EH (cell line): Measurements from ENCODE around the gene MBNL2.
A peak's percentile ranks its signal among the peaks of the same experiment; 100 is the strongest.
"Not testable (repeated sequence)": the region's sequence is repeated elsewhere in the genome, so short reads cannot be mapped to it uniquely, and the experiment has no call there.

Source experiments
- DNase-seq: peaks from one replicate; pipeline ENCODE4 v3.0.0-alpha.2; 2015; ENCODE audit warnings: low read depth

MBNL2 gene

DNA sequence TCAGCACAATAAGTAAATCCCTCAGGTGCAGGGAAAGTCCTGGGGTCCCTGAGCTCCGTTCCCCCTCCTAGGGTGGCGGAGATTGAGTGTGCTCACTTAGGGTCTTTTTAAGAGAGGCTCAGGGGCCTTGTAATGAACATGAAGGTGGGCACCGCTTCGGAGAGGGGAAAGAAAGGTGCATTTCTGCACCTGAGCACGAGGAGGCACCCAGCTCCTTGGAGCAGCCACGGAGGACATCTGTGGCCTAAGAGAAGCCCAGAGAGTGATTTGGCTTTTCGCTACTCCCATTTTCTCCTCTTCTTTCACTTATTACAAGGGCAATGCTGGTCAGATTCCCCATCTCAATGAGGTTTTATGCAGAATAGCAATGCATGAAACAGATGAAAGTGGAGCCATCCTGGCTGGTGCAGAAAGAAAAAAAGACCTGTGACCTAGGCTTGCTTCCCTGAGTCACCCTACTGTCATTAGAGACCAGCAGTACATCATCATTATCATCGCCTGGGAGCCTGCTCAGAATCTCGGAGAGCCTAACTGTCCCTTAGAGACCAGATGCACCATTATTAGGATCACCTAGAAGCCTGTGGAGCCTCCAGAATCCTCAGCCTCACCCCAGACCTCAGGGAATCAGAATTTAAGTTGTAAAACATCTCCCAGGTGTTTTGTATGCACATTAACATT, 125.3 kb downstream of the MBNL2 start:
- DNase-seq: no peak

DNA sequence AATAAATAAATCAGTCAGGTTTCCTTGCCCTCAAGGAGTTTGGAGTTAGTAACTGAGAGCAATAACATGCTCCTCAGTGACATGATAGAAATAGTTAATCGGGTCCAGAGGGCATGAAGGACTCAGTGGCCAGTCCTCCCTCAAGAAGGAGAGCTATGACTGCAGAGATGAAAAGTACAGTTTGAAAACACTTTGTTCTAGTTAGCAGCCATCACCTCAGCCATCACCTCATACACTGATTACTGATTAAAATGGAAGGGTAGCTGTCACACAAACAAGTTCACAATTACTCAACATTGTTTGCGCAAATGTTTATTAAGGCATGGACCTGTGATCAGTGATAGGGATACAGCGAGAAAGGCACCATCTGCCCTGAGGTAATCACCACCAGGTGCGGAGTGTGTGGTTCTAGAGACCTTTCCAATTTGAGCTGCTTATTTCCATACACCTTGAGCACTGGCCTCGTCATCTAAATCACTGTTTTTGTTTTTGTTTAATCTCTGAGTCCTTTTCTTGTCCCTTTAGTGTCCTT, 126.5 kb downstream of the MBNL2 start:
- DNase-seq: no peak

DNA sequence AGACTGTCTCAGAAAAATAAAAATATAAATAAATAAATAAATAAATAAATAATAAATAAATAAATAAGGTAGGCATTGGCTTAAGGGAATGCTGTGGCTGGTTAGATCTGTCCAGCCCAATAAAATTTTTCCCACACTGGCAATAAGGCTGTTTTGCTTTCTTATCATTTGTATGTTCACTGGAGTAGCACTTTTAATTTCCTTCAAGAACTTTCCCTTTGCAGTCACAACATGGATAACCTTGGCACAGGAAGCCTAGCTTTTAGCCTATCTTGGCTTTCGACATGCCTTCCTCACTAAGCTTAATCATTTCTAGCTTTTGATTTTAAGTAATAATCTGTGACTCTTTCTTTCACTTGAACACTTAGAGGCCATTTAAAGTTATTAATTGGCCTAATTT, 129.9 kb downstream of the MBNL2 start:
- not testable (repeated sequence) for DNase-seq

- DNase-seq: peak; percentile 36
Measured at GRCh38 chr13:97352815-97353214, 130.7 kb downstream of the MBNL2 start.

DNA sequence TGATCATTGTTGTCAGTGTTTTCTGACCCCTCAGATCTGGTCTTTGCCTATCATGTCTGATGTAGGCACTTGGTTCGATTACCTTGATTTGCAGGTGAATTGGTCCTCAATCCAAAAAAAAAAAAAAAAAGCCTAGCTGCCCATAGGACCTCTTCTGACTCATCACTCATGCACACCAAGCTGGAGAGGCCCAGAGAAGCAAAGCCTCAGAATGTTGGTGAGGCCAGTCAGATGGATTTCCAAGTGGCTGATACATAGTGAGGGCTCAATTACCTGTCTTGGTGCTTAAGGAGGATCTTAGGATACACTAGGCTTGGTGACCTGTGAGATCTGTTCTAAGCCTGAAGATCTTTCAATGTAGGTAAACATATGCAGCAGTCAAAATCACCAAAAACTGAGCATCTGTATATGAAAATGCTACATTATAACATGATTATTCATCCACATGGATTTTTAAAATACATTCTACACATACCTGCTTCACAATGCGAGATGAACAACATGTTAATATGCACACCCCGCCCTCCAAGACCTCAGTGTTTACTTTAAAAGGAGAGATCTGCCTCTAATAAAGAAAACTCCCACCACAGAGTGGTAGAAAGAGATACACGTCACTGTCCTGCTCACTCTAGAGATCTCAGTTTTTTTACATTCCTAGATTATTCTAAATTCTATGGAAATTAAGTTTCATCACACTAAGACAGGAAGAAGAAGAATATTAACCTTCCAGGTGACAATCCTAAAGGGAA, 132.0 kb downstream of the MBNL2 start:
- peak; percentile 46 for DNase-seq

DNA sequence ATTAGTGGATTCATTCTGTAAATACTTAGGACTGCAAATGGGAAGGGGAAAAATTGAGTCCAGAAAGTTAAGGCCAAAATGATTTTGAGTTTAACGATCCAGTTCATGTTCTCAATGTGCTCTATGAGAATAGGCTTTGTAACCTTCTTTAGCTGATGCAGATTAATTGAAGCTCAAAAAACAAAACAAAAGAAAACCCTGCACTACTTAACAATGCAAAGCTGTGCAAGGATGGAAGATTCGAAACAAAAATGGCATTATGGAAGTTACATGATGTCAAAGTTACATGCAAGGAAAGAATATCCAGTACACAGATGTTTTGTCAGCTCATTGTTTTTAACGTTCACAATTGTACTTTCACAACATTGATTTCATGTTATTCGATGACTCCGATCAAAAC, 132.7 kb downstream of the MBNL2 start:
- DNase-seq: no peak

GRCh38 chr13:97356592-97356991, 134.5 kb downstream of the MBNL2 start:
- DNase-seq: no peak

DNA sequence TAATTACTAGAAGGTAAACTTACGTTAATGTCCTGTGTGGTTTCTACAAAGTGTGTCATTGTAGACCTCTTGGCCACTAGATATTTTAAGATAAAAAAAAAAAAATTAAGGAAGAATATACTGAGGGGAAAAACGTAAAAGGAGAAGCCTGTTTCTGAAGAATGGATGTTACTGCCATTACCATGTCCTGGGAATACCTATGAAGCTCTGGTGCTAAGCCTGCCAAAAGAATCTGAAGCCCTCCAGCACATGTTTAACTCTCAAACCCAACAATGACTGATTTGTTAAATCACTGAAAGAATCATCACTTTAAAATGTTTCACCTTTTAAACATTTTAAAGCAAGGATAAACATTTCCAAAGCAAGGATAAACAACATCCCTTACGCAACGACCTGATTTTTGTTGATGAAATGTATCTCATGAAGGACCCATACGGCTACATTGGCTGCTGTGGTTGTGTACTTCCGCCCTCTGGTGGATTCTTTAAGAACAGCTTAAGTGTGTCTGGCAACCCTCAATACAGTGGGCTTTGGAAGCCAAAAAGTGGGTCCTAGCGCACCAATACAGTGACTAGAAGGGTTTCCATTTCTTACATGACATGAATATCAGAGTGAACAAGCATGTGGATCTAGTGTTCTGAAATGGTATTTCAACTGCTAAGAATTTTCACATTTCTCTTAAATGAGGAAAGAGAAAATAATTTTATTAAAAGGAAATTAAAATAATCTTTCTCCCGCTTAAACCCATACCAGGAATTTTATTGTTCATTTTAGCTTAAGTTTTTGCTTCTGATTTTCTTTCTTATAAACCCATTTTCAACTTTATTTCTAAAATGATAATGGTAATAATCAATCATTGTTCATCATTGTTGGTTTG, 137.3 kb downstream of the MBNL2 start:
- peak; percentile 78 for DNase-seq

DNA sequence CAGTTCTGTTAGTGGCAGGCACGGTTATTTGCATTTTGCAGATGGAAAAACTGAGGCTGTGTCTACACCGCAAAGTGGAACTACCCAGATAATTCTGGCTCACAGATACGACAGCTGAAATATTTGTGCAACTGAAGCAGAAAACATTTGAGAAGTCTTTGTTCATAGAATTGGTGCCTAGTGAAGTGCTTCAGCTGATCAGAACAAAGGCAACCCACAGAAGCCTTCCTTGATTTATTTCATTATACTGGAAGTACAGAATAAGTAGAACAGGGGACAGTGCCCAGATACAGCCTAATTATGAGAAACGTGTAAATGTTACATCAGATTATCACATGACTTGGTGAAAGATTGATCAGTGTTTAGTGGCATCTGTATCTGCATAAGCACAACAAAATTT, 138.5 kb downstream of the MBNL2 start:
- no peak for DNase-seq

DNA sequence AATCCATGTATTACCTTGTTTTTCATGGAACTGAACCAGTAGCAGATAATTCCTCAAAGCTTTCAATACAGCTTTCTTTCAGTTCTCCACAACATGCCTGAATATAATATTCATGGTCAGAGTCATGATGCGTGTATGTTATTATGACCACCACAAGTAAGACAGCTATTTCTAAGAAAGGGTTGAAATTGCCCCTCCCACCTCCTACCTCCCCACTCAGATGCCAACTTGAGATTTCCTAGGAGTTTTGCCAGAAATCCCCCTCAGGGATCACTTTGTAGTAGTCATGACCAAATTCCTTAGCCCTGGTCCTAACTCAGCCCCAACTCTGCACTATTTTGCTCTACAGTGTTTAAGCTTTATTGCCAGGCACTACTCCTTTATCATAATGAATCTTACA, 141.9 kb downstream of the MBNL2 start:
- DNase-seq: peak; percentile 16

DNA sequence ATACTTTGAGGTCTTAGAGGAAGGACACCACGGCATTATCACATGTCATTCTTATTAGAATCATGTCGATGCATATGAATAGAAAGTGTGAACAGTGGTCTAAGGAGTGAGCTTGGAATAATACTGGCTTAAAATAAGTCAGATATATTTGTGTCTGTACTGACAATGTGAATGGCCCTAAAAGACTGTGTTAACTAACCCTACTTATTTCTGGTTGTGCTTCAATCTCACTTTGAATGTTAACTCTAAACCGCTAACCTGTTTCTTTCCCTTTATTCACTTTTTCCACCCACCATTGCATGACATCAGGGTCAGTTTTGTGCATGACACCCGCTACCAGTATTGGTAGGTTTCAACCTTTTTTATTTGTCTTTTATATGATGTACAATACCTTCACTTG, 142.7 kb downstream of the MBNL2 start:
- no peak for DNase-seq

DNA sequence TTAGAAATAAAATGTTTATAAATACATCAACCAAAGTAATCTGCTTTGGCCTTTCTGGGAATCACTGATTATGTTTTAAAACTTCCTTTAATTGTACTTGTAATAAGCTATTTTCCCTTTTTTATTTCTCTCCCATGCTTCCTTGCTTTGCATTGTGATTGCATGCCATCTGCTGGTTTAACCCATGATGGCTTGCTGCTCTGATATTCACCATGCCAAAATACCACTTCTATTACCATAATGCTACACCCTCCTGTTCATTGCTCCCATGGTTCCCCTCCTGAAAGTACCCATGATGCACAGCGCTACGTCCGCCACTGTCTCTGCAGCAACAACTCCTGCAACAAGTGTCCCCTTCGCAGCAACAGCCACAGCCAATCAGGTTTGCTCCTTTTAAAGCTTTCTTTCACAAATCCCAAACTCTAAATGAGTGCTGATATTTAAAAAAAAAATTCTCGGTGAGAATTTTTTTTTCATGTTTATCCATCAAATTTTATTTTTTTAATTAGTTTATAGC, 144.1 kb downstream of the MBNL2 start:
- DNase-seq: no peak

- DNase-seq: peak; percentile 92
Measured at GRCh38 chr13:97367016-97367822, 145.1 kb downstream of the MBNL2 start.

DNA sequence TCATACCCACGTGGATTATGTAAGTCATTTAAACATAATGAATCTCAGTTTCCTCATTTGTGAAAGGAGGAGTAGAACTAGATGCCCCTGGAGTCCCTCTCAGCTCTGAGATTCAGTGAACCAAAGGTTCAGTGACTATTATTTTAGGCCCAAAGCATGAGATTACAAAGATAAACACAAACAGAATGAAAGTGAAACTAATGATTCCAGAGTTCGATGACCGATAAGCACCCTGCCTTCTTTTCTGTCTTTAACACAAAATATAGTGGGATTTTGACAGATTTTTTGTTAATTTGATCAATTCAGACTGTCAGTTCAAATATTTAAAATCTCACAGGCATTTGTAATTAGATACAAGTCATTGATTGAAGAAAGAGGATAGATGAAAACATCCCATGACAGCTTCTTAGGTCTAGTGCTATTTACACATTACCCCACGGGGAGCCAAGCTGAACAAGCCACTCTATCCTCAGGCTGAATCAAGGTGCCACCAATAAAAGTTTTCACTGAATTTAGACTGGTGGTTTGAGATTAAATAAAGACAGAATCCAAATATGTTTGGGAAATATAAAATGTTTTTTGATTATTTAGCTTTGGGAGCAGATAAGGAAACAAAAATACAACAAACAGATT, 147.2 kb downstream of the MBNL2 start:
- DNase-seq: peak; percentile 30

DNA sequence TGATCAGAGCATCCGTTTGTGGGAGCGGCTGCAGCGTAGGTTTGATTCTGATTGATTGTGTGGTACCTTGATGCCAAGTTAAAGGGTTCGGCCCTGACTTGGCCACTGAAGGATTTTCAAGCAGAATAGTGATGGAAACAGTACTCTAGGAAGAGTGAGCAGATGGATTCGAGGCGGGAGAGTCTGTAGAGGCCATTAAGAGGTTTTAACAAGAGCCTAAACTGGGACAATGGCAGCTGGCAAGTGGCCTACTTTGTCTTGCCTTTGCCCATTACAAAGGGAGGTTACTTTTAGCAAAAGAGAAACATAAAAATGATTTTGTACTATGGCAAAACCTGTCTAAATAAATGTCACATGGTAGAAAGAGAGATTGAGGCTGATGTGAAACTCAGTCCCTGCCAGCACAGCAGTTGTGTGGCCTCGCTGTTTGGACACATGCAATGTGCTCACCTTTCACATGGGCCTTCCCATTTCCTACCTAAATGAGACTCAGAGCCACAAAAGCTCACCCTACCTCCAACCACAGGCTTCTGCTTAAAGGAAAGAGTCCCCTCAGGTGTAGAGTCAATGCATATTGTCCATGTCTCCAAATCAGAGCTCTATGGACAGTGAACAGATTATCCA, 149.5 kb downstream of the MBNL2 start:
- no peak for DNase-seq

- DNase-seq: no peak
Measured at GRCh38 chr13:97372936-97373335, 150.8 kb downstream of the MBNL2 start.

GRCh38 chr13:97373787-97374186, 151.7 kb downstream of the MBNL2 start:
- no peak for DNase-seq

DNA sequence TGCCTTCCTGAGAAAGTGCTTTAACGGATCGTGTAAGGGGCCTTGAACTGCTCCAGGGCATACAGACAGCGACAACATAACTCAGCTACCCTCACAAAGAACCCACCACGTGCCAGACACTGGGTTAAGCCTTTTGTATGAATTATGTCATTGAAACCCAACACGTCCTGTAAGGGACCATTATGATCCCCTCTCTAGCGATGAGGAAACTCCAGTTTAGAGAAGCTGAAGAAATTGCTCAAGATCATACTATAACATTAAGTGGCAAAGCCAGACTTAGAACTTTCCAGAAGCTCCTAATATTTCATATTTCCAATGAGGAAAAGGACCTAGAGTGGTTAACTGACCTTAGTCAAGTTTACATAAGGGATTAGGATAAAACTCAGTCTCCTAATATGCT, 154.8 kb downstream of the MBNL2 start:
- DNase-seq: no peak

GRCh38 chr13:97379386-97379785, 157.3 kb downstream of the MBNL2 start:
- no peak for DNase-seq

DNA sequence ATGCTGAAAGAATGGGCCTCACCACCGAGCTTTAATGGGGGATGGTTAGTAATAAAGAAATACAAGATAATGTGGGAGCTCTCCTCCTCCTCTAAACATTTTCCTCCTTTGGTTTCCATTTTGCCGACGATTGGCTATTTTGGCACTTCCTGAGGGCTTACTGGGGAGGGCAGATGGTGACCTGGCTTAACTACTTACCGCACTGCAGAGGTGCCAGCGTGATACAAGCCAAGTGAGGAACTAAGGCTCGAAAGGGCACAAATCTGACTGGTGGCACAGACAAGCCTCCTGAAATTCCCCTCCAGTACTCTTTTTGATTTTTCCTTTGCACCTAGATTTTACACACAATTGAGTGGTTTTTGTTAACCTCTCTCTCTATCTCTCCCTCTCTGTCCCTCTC, 158.6 kb downstream of the MBNL2 start:
- DNase-seq: no peak

DNA sequence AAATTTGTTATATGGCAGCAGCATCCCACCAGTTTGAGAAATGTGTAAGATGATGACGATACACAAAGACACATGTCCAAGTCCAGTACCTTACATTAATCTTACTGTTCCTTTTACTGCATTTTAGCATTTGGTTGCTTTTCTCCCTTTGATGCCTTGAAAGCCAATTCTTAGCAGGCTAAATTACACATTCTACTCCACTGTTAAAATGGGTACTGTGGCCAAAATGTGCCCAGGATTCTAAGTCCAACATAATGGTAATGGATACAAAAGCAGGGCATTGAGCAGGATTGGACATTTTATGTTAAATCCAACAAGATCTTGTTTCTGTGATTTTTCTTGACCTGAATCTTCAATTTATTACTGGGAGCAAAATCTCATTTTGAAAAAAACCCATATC, 159.1 kb downstream of the MBNL2 start:
- DNase-seq: no peak
